HAP-1 (cell line): ENCODE results near the gene LENG1.
"Not testable (repeated sequence)": the region's sequence is repeated elsewhere in the genome, so short reads cannot be mapped to it uniquely, and the experiment has no call there.

Experiments used
- DNase-seq, 2 experiments: peaks; one replicate each; pipeline ENCODE4 v3.0.0-alpha.2; 2016 to 2020; ENCODE audit warnings: low spot score in 2 of 2
- H3K27me3 ChIP-seq: fragments of 250-450 bp; sonication (Bioruptor Pico); 2 replicates; pipeline ENCODE4 v1.5.1; 2020; ENCODE audit warnings: low read depth, mild to moderate bottlenecking, moderate library complexity
- H3K36me3 ChIP-seq: fragments of 250-450 bp; sonication (Bioruptor Pico); replicated peaks from 2 replicates; pipeline ENCODE4 v1.5.1; 2020; ENCODE audit warnings: mild to moderate bottlenecking
- H3K4me1 ChIP-seq: fragments of 250-450 bp; sonication (Bioruptor Pico); 2 replicates; pipeline ENCODE4 v1.5.1; 2020; ENCODE audit warnings: mild to moderate bottlenecking
- H3K4me3 ChIP-seq: fragments of 250-450 bp; sonication (Bioruptor Pico); 2 replicates; pipeline ENCODE4 v1.5.1; 2020; ENCODE audit warnings: mild to moderate bottlenecking, moderate library complexity
- H3K9me3 ChIP-seq: fragments of 250-450 bp; sonication (Bioruptor Pico); 2 replicates; pipeline ENCODE4 v1.5.1; 2020; ENCODE audit warnings: mild to moderate bottlenecking, moderate library complexity
- in situ Hi-C: fragments of 300-500 bp; cut with MboI; formaldehyde crosslinking; loops from 3 replicates; pipeline ENCODE4 v1.14.3; 2020; ENCODE audit warnings: low sequenced_read_pairs, inconsistent platforms, mixed read lengths

Gene LENG1

DNA sequence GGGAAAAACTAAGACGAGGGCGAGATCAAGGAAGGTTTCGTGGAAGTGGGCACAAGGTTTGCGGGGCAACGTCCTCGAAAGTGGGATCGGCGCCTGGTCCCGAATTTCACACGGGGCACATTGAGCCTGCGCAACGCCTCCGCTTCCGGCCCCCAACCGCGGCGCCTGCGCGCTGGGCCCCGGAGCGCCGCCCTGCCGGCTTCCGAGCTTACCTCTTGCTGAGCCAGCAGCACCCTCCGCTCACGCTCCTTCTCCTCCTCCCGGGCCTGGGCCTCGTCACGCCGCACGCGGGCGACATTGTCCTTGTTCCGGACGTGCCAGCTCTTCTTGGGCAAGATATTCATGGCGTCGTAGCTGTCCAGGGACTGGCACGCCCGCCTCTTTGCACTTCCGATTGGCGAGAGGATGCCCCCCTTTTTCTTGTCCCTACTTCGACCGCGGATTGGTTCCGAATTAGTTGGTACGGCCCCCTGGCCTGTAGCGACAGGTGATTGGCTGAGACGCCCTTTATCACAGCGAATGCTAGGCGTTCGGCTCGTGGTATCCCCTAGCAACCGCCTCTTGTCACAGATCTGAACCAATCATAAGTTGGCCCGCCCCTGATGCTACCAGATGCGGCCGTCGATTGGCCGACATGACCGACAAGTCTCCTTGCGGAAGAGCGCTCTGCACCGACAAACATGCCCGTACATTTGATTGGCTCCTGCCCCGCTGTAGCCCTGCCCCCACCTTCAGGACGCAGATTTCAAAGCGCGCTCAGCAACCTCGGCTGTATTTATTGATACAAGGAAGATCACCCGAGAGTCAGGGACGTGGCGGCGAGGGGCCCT is at the start of gene LENG1:
Gene LENG1 (minus strand): TSS at position 370 of the 830 bp plus-strand sequence. CDS start 26 bp downstream, at position 344.
- H3K4me1 ChIP-seq, result peaks cover 8% of the 10 kb centered on the region
- H3K36me3 ChIP-seq, result peaks cover 34% of the 10 kb centered on the region
- no peaks in the 10 kb centered on the region for H3K9me3 ChIP-seq
- H3K27me3 ChIP-seq, result no peaks in the 10 kb centered on the region
- peak; percentile 99 to 100 for DNase-seq
- in situ Hi-C loops, result no loop called here
- peak within 1 kb of the TSS; percentile 79 for H3K4me3 ChIP-seq

GRCh38 chr19:54208784-54209057 is 49.2 kb upstream of the LENG1 start:
- H3K4me1 ChIP-seq, result peaks cover 16% of the 10 kb centered on the region
- in situ Hi-C loops, result no loop called here
- peak in 1 of 2 experiments; percentile 54 for DNase-seq
- no peaks in the 10 kb centered on the region for H3K9me3 ChIP-seq
- no peak overlapping the region for H3K4me3 ChIP-seq
- H3K36me3 ChIP-seq, result peaks cover 48% of the 10 kb centered on the region
- no peaks in the 10 kb centered on the region for H3K27me3 ChIP-seq

DNA sequence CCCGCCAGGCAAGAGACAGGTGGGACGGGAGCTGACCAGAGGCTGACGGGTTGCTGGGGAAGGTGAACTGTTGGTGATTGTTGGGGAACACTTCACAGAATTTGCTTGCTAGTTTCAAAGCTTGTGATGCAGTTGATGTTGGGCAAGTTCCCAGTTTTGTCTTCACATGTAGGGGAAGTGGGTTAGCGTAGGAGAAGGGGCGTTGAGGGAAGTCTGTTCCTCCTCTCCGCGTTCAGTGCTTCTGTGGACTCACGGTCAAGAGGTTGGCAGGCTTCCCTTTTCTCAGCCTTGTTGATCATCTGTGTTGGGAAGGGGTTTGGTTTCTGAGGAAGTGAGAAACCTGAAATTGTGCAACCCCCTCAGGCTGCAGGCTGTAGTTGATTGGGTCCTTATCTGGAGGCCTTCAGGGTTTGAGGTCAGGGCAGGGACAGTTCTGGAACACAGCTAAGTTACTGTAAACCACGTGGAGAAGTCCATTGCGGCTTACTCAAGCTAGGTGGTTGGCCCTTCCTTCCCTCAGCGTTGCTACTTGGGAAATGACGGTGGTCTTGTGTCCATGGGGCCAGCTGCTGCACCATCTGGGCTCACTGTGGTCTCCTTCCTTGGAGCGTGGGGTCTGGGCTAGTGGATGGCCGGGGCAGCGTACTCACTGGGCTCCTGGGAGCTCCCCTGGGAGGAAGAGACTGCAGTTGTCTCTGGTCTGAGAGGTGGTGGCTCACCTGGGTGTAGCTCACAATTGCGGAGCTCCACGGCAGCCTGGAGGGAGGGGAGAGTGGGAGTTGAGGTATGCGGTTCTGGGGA is 48.7 kb upstream of the LENG1 start:
- in situ Hi-C loops, result no loop called here
- peaks cover 53% of the 10 kb centered on the region for H3K36me3 ChIP-seq
- peaks cover 16% of the 10 kb centered on the region for H3K4me1 ChIP-seq
- no peak overlapping the region for H3K4me3 ChIP-seq
- DNase-seq, result peak in 1 of 2 experiments; percentile 46
- no peaks in the 10 kb centered on the region for H3K27me3 ChIP-seq
- no peaks in the 10 kb centered on the region for H3K9me3 ChIP-seq

- Histone ChIP-seq H3K4me3 (no peak overlapping the region), H3K4me1 (peaks cover 21% of the 10 kb centered on the region), H3K9me3 (no peaks in the 10 kb centered on the region), H3K36me3 (peaks cover 59% of the 10 kb centered on the region), H3K27me3 (no peaks in the 10 kb centered on the region)
- in situ Hi-C loops, result no loop called here
- no peak for DNase-seq
Observed at GRCh38 chr19:54207676-54207982, 48.1 kb upstream of the LENG1 start.

DNA sequence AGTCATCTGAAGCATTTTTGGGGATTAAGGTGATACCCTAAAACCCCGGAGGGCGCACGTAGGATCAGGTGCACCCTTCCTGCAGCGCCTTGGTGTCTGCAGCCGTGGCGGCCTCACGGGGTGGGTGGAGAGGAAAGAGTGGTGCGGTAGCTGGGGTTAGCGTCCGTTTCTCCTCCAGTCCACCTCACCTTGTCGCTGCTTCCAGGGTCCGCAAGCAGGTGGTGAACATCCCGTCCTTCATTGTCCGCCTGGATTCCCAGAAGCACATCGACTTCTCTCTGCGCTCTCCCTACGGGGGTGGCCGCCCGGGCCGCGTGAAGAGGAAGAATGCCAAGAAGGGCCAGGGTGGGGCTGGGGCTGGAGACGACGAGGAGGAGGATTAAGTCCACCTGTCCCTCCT is 47.7 kb upstream of the LENG1 start:
- H3K27me3 ChIP-seq, in situ Hi-C loops, H3K4me3 ChIP-seq, H3K9me3 ChIP-seq, DNase-seq: not testable (repeated sequence)
- Histone ChIP-seq H3K4me1 (peaks cover 26% of the 10 kb centered on the region), H3K36me3 (peaks cover 63% of the 10 kb centered on the region)

- Histone ChIP-seq H3K36me3 (peaks cover 67% of the 10 kb centered on the region), H3K4me3 (no peak overlapping the region), H3K9me3 (no peaks in the 10 kb centered on the region), H3K27me3 (no peaks in the 10 kb centered on the region), H3K4me1 (peaks cover 30% of the 10 kb centered on the region)
- in situ Hi-C loops, result no loop called here
- no peak for DNase-seq
Observed at GRCh38 chr19:54206831-54207177, 47.3 kb upstream of the LENG1 start.

DNA sequence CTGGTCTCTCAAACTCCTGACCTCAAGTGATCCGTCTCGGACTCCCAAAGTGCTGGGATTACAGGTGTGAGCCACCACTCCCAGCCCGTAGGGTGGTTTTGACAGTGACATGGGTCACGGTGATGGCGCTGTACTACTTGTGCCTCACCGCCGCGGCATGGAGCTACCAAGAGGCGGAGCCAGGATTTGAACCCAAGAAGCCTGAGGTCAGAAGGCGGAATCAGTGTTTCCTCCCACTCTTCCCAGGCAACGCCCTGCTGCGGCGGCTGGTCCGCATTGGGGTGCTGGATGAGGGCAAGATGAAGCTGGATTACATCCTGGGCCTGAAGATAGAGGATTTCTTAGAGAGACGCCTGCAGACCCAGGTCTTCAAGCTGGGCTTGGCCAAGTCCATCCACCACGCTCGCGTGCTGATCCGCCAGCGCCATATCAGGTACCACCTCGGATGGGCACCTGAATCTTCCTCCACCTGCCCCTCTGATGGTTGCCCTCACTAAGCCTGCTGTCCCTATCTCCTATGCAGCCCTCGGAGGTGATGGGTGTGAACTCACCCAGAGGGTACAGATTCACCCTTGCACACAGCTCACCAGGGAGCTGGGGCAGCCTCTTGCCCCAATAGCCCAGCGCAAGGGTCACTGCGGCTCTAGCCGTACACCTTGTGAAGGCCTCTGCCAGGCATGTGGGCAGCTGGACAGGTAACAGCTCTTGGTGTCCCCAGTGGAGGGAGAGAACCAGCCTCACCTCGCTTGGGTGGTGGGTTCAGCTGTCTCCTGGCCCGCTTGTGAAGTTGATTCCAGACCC is 46.7 kb upstream of the LENG1 start:
- Histone ChIP-seq H3K4me3 (no peak overlapping the region), H3K4me1 (peaks cover 34% of the 10 kb centered on the region), H3K9me3 (no peaks in the 10 kb centered on the region), H3K36me3 (peaks cover 73% of the 10 kb centered on the region), H3K27me3 (no peaks in the 10 kb centered on the region)
- no peak for DNase-seq
- in situ Hi-C loops, result no loop called here

DNA sequence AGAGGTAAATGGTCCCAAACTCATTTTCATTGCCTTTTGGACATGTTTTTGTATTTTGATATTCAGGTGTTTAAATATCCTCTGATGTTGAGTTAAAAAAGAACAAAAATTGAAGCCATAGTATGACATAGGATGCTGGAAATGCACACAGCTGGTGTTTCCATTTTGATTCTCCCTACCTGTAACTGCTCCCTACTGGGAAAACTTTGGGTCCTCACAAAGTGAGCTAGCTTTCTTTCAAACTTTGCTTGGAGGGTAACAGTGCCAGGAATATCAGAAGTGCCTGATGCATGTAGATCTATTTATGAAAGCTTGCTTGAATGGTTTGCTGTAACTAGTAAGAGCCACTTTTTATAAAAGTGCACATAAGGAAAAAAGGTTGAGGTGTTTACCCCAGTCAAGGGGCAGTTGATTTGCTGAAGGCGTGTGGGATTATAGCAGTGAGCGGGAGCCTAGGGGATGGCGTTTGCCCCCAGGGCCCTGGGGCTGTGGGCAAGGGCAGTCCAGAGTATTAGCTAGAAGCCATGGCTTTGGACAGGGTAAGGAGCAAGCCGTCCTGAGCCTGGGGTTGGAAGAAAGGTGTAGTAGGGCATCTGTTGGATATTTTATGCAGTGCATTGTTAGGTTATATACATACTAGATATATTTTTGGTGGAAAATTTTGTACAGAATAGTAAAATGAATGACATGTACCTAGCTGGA is 45.4 kb upstream of the LENG1 start:
- Histone ChIP-seq H3K36me3 (peaks cover 77% of the 10 kb centered on the region), H3K4me1 (peaks cover 36% of the 10 kb centered on the region), H3K27me3 (no peaks in the 10 kb centered on the region), H3K9me3 (no peaks in the 10 kb centered on the region), H3K4me3 (no peak overlapping the region)
- no peak for DNase-seq
- in situ Hi-C loops, result no loop called here

- no peak for DNase-seq
- Histone ChIP-seq H3K36me3 (peaks cover 74% of the 10 kb centered on the region), H3K9me3 (no peaks in the 10 kb centered on the region), H3K27me3 (no peaks in the 10 kb centered on the region), H3K4me1 (peaks cover 29% of the 10 kb centered on the region), H3K4me3 (peak overlapping the region; percentile 79; the same call in 1 of the 2 replicates)
- in situ Hi-C loops, result no loop called here
Observed at GRCh38 chr19:54203151-54203611, 43.7 kb upstream of the LENG1 start.

DNA sequence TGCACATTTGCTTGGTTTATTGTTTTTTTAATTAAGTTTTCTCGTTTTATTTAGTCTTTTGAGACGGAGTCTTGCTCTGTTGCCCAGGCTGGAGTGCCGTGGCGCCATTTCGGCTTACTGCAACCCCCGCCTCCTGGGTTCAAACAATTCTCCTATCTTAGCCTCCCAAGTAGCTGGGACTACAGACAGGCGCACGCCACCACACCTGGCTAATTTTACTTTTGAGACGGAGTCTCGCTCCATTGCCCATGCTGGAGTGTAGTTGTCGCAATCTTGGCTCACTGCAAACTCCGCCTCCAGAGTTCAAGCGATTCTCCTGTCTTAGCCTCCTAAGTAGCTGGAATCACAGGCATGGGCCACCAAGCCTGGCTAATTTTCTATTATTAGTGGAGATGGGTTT is 42.5 kb upstream of the LENG1 start:
- DNase-seq, result no peak
- in situ Hi-C loops, result no loop called here

GRCh38 chr19:54201172-54201701 is 41.7 kb upstream of the LENG1 start:
- DNase-seq, result no peak
- peaks cover 29% of the 10 kb centered on the region for H3K4me1 ChIP-seq
- in situ Hi-C loops, result no loop called here

More for the DNA sequence above, 42.5 kb upstream of the LENG1 start:
- H3K27me3 ChIP-seq, result no peaks in the 10 kb centered on the region
- peaks cover 29% of the 10 kb centered on the region for H3K4me1 ChIP-seq
- H3K36me3 ChIP-seq, result peaks cover 62% of the 10 kb centered on the region
- H3K9me3 ChIP-seq, result no peaks in the 10 kb centered on the region
- peak overlapping the region; percentile 79 for H3K4me3 ChIP-seq

DNA sequence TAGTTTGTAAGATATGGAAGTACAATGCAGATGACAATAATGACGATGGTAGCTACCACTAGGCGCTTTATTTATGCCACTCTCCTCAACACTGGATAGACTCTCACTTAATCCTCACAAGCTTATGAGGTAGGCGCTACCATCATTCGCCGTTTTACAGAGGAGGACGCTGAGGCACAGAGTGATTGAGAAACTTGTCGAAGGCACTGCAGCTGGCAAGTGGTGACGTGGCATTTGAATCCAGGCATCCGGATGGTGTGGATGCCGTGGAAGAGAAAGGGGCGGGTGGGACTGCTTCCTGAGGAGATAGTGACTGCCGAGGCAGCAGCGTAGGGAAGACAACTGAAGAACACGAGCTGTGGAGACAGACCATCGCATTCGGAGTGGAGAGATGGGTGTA is 39.9 kb upstream of the LENG1 start:
- no peak overlapping the region for H3K4me3 ChIP-seq
- DNase-seq, result no peak
- in situ Hi-C loops, result loop anchor here (25.0 kb wide), 1 partner anchor 1463 kb away; the partner anchor contains the start of gene U2AF2
- H3K4me1 ChIP-seq, result peaks cover 28% of the 10 kb centered on the region
- no peaks in the 10 kb centered on the region for H3K9me3 ChIP-seq
- peaks cover 39% of the 10 kb centered on the region for H3K36me3 ChIP-seq
- H3K27me3 ChIP-seq, result no peaks in the 10 kb centered on the region

More at GRCh38 chr19:54201172-54201701, 41.7 kb upstream of the LENG1 start:
- no peaks in the 10 kb centered on the region for H3K27me3 ChIP-seq
- H3K36me3 ChIP-seq, result peaks cover 55% of the 10 kb centered on the region
- peak overlapping the region; percentile 79 for H3K4me3 ChIP-seq
- no peaks in the 10 kb centered on the region for H3K9me3 ChIP-seq

- Histone ChIP-seq H3K4me1 (peaks cover 12% of the 10 kb centered on the region), H3K36me3 (peaks cover 32% of the 10 kb centered on the region), H3K4me3 (no peak overlapping the region), H3K9me3 (no peaks in the 10 kb centered on the region), H3K27me3 (no peaks in the 10 kb centered on the region)
- no peak for DNase-seq
- in situ Hi-C loops, result loop anchor here (25.0 kb wide), 1 partner anchor 1465 kb away; the partner anchor contains the start of gene U2AF2
Observed at GRCh38 chr19:54197121-54197520, 37.6 kb upstream of the LENG1 start.
